Prostate gland (tissue), 2 donors: ENCODE data around the gene CSAD. TPM values are rescaled to one million over a fixed set of nuclear protein-coding genes. Genes with fewer than 3 reads are reported as not detected.

Experiments used
- DNase-seq: peaks from one replicate; pipeline ENCODE4 v3.0.0-alpha.2; 2019; ENCODE audit warnings: low spot score
- H3K27ac ChIP-seq, 2 donors: fragments of 200-600 bp; sonication (generic); 2 replicates each; pipeline ENCODE4 v1.5.1; 2017 to 2019
- H3K27me3 ChIP-seq: fragments of 200-600 bp; sonication (generic); replicated peaks from 2 replicates; pipeline ENCODE4 v1.5.1; 2019; ENCODE audit not compliant: insufficient read depth
- H3K36me3 ChIP-seq, 2 donors: fragments of 200-600 bp; sonication (generic); 1 replicate in 1 of 2; 2 replicates in 1 of 2; pipeline versions ENCODE4 v1.5.1 to v1.8.1; 2017 to 2019
- H3K4me1 ChIP-seq: fragments of 200-600 bp; sonication (generic); replicated peaks from 2 replicates; pipeline ENCODE4 v1.5.1; 2019
- H3K4me3 ChIP-seq, 2 donors: fragments of 200-600 bp; sonication (generic); 2 replicates each; pipeline ENCODE4 v1.5.1; 2017 to 2019
- H3K9me3 ChIP-seq: fragments of 200-600 bp; sonication (generic); 2 replicates; pipeline ENCODE4 v1.5.1; 2017
- CTCF ChIP-seq, 4 experiments: fragments of 200-600 bp in 2 of 4; fragments of 450-650 bp in 2 of 4; sonication (generic) in 2 of 4; IDR thresholded peaks; 1 replicate in 3 of 4; 2 replicates in 1 of 4; pipeline ENCODE4 v1.5.1; 2016 to 2019; ENCODE audit warnings: antibody characterized with exemption in 4 of 4, mild to moderate bottlenecking in 2 of 4, moderate library complexity in 2 of 4
- POLR2A ChIP-seq: fragments of 450-650 bp; IDR thresholded peaks from one replicate; pipeline ENCODE4 v1.6.1; 2016; ENCODE audit warnings: antibody characterized with exemption, mild to moderate bottlenecking
- POLR2AphosphoS5 ChIP-seq: sonication (generic); formaldehyde crosslinking; IDR thresholded peaks from one replicate; pipeline ENCODE4 v1.6.1; 2017; ENCODE audit warnings: antibody characterized with exemption
- WGBS: methylation state at CpG from one replicate; pipeline ENCODE4 v1.1.5; 2018; 5-methylcytosine and 5-hydroxymethylcytosine counted together
- intact Hi-C: fragments of 100-400 bp; cut with DNase I; formaldehyde crosslinking; loops from one replicate; pipeline ENCODE4 v1.14.2; 2022
- total RNA-seq, 2 donors: library from RNA; depleted of rRNA; stranded (reverse); fragments of >200 nt; gene quantifications; one replicate each; pipeline ENCODE4 v1.1.0, GENCODE V29; 2016

The CSAD gene
- total RNA-seq, 2 donors from 2014 or later, result 30.8 to 92.5 TPM

DNA sequence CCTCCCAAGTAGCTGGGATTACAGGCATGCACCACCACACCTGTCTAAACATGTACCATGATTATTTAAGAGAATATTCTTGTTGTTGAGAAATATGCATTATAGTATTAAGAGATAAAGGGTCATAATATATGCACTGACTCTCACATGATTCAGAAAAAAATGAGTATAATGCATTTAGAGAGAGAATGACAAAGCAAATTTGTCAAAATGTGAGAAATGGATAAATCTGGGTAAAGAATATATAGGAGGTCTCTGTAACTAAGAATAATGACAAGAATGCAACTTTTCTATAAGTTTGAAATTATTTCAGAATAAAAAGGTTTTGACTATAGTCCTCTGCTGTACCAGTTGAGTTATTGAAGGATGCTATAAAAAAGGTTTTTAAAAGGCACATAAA lies 28.3 kb downstream of the CSAD start:
- no peaks in the 10 kb centered on the region for H3K4me1 ChIP-seq
- no peak for DNase-seq
- H3K9me3 ChIP-seq, result no peaks in the 10 kb centered on the region
- intact Hi-C loops, result loop anchor here (5.0 kb wide), 1 partner anchor 45 kb away; no protein-coding TSS in a partner anchor
- no peak for TF ChIP-seq POLR2AphosphoS5
- TF ChIP-seq POLR2A, result no peak
- TF ChIP-seq CTCF (IDR thresholded peaks at IDR 0.05), result no peak
- no peaks in the 10 kb centered on the region for H3K27me3 ChIP-seq
- no peak overlapping the region for H3K4me3 ChIP-seq
- no peaks in the 10 kb centered on the region for H3K36me3 ChIP-seq
- no peak overlapping the region for H3K27ac ChIP-seq

DNA sequence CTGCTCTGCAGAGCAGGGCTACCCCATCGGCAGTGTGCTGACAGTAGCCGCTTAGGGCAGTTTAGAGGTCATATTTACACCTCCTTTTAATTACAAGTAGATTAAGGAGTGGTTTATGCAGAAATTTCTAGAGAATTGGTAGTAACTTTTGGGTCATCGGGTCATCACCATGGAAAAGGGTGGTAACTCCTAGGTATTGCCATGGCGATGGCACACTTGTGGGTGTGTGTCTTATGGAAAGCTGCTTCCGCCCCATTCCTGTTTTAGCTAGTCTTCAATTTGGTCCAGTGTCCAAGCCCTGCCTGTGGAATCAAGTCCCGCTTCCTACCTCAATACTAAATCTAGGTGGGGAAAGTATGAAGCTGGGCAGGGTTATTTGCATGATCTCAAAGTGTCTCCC lies 29.7 kb downstream of the CSAD start:
- Histone ChIP-seq H3K27ac (no peak overlapping the region), H3K9me3 (no peaks in the 10 kb centered on the region), H3K36me3 (no peaks in the 10 kb centered on the region), H3K27me3 (no peaks in the 10 kb centered on the region), H3K4me1 (no peaks in the 10 kb centered on the region), H3K4me3 (no peak overlapping the region)
- no peak for DNase-seq
- TF ChIP-seq POLR2A (no peak), POLR2AphosphoS5 (no peak), CTCF (IDR thresholded peaks at IDR 0.05) (no peak)
- 90% methylated on average over 6 of the region's 6 CpGs for WGBS
- intact Hi-C loops, result loop anchor here (5.0 kb wide), 1 partner anchor 44 kb away; no protein-coding TSS in a partner anchor

DNA sequence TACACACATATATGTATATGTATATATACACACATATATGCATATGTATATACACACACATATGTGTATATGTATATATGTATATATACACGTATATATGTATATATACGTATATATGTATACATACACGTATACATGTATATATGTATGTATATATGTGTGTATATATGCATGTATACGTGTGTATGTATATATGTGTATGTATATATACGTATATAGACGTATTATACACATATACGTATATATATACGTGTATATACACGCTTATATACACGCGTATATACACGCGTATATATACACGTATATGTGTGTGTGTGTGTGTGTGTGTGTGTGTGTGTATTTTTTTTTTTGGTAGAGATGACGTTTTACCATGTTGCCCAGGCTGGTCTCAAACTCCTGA lies 33.1 kb downstream of the CSAD start:
- intact Hi-C loops, result no loop called here
- H3K4me1 ChIP-seq, result no peaks in the 10 kb centered on the region
- H3K9me3 ChIP-seq, result no peaks in the 10 kb centered on the region
- 84% methylated on average over 15 of the region's 15 CpGs for WGBS
- H3K4me3 ChIP-seq, result no peak overlapping the region
- H3K27me3 ChIP-seq, result no peaks in the 10 kb centered on the region
- no peak for DNase-seq
- TF ChIP-seq POLR2A (no peak), POLR2AphosphoS5 (no peak), CTCF (IDR thresholded peaks at IDR 0.05) (no peak)
- no peaks in the 10 kb centered on the region for H3K36me3 ChIP-seq
- no peak overlapping the region for H3K27ac ChIP-seq

DNA sequence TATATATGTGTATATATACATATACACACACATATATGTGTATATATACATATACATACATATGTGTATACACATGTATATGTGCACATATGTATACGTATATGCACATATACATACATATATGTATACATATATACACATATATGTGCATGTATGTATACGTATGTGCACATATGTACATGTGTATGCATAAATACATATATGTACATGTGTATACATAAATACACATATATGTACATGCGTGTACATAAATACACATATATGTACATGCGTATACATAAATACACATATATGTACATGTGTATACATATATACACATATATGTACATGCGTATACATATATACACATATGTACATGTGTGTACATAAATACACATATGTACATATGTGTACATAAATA lies 33.5 kb downstream of the CSAD start:
- no peak for DNase-seq
- Histone ChIP-seq H3K9me3 (no peaks in the 10 kb centered on the region), H3K4me1 (no peaks in the 10 kb centered on the region), H3K27me3 (no peaks in the 10 kb centered on the region), H3K27ac (no peak overlapping the region), H3K4me3 (no peak overlapping the region), H3K36me3 (no peaks in the 10 kb centered on the region)
- TF ChIP-seq POLR2AphosphoS5, result no peak
- TF ChIP-seq POLR2A, result no peak
- TF ChIP-seq CTCF (IDR thresholded peaks at IDR 0.05), result no peak
- 89% methylated on average over 5 of the region's 5 CpGs for WGBS
- intact Hi-C loops, result no loop called here

- Histone ChIP-seq H3K36me3 (no peaks in the 10 kb centered on the region), H3K27ac (no peak overlapping the region), H3K4me1 (no peaks in the 10 kb centered on the region), H3K27me3 (no peaks in the 10 kb centered on the region), H3K4me3 (no peak overlapping the region), H3K9me3 (no peaks in the 10 kb centered on the region)
- intact Hi-C loops, result no loop called here
- no peak for DNase-seq
- WGBS, result 93% methylated on average over 5 of the region's 5 CpGs
- TF ChIP-seq POLR2A, result no peak
- TF ChIP-seq POLR2AphosphoS5, result no peak
Measured at GRCh38 chr12:53145383-53146260, 35.1 kb downstream of the CSAD start.
